ENCODE measurements around the gene MYO5A. TPM values are rescaled to one million over a fixed set of nuclear protein-coding genes. Genes with fewer than 3 reads are reported as not detected.

MYO5A gene
- total RNA-seq, 4 donors from 2014 or later: 22.0 to 37.4 (median 33.2) TPM

- no peak for TF ChIP-seq CTCF (IDR thresholded peaks at IDR 0.05)
- no peak for TF ChIP-seq EP300 (IDR thresholded peaks at IDR 0.05)
- no peak for TF ChIP-seq POLR2AphosphoS5 (IDR thresholded peaks at IDR 0.05)
- TF ChIP-seq POLR2A (IDR thresholded peaks at IDR 0.05; ENCODE audit: low read depth): no peak
- H3K36me3 ChIP-seq: peaks cover 12 to 80% (median 39%) of the 10 kb centered on the region in 4 donors
- no peak overlapping the region for H3K27ac ChIP-seq (replicated peaks in 1 of 4)
Measured at GRCh38 chr15:52349052-52349700, 179.5 kb downstream of the MYO5A start.

GRCh38 chr15:52348056-52348745 lies 180.5 kb downstream of the MYO5A start:
- no peaks in the 10 kb centered on the region for H3K27me3 ChIP-seq
- peaks cover 0 to 9% (median 3%) of the 10 kb centered on the region in 4 donors for H3K4me1 ChIP-seq
- no peak for TF ChIP-seq POLR2AphosphoS5 (IDR thresholded peaks at IDR 0.05)
- TF ChIP-seq POLR2A (IDR thresholded peaks at IDR 0.05; ENCODE audit: low read depth): no peak
- no peak for TF ChIP-seq CTCF (IDR thresholded peaks at IDR 0.05)
- no peak for TF ChIP-seq EP300 (IDR thresholded peaks at IDR 0.05)
- H3K4me3 ChIP-seq: no peak overlapping the region
- H3K27ac ChIP-seq (replicated peaks in 1 of 4): no peak overlapping the region
- intact Hi-C loops (cut with DNase I): no loop called here
- no peaks in the 10 kb centered on the region for H3K9me3 ChIP-seq
- WGBS: 92% methylated on average over 5 of the region's 5 CpGs
- H3K36me3 ChIP-seq: peaks cover 8 to 71% (median 33%) of the 10 kb centered on the region in 4 donors
- DNase-seq (ENCODE audit: extremely low spot score): no peak

More at GRCh38 chr15:52349052-52349700, 179.5 kb downstream of the MYO5A start:
- H3K27me3 ChIP-seq: no peaks in the 10 kb centered on the region
- no peak overlapping the region for H3K4me3 ChIP-seq
- whole genome bisulfite sequencing: 82% methylated on average over 6 of the region's 6 CpGs
- intact Hi-C loops (cut with DNase I): no loop called here
- peaks cover 0 to 4% (median 2%) of the 10 kb centered on the region in 4 donors for H3K4me1 ChIP-seq
- H3K9me3 ChIP-seq: no peaks in the 10 kb centered on the region
- DNase-seq (ENCODE audit: extremely low spot score): no peak

GRCh38 chr15:52344592-52344991 lies 184.1 kb downstream of the MYO5A start:
- H3K4me1 ChIP-seq: peaks cover 0 to 9% (median 3%) of the 10 kb centered on the region in 4 donors
- no peak for DNase-seq (ENCODE audit: extremely low spot score)
- intact Hi-C loops (cut with DNase I): no loop called here
- H3K27me3 ChIP-seq: no peaks in the 10 kb centered on the region
- H3K36me3 ChIP-seq: peaks cover 3 to 56% (median 13%) of the 10 kb centered on the region in 4 donors
- H3K27ac ChIP-seq (replicated peaks in 1 of 4): no peak overlapping the region
- WGBS: 95% methylated on average over 1 of the region's 1 CpG
- no peak overlapping the region for H3K4me3 ChIP-seq
- TF ChIP-seq POLR2A (IDR thresholded peaks at IDR 0.05; ENCODE audit: low read depth) (no peak), CTCF (IDR thresholded peaks at IDR 0.05) (no peak), POLR2AphosphoS5 (IDR thresholded peaks at IDR 0.05) (no peak), EP300 (IDR thresholded peaks at IDR 0.05) (no peak)
- no peaks in the 10 kb centered on the region for H3K9me3 ChIP-seq

GRCh38 chr15:52343831-52344230 lies 184.8 kb downstream of the MYO5A start:
- DNase-seq (ENCODE audit: extremely low spot score): no peak
- no peaks in the 10 kb centered on the region for H3K9me3 ChIP-seq
- intact Hi-C loops (cut with DNase I): no loop called here
- TF ChIP-seq EP300 (IDR thresholded peaks at IDR 0.05): no peak
- no peak for TF ChIP-seq POLR2A (IDR thresholded peaks at IDR 0.05; ENCODE audit: low read depth)
- no peak for TF ChIP-seq POLR2AphosphoS5 (IDR thresholded peaks at IDR 0.05)
- TF ChIP-seq CTCF (IDR thresholded peaks at IDR 0.05): no peak
- WGBS: 73% methylated on average over 3 of the region's 3 CpGs
- H3K27ac ChIP-seq (replicated peaks in 1 of 4): no peak overlapping the region
- H3K27me3 ChIP-seq: no peaks in the 10 kb centered on the region
- peaks cover 3 to 50% (median 11%) of the 10 kb centered on the region in 4 donors for H3K36me3 ChIP-seq
- H3K4me1 ChIP-seq: peaks cover 0 to 9% (median 3%) of the 10 kb centered on the region in 4 donors
- no peak overlapping the region for H3K4me3 ChIP-seq
